ENCODE measurements around the gene TIMMDC1.

DNA sequence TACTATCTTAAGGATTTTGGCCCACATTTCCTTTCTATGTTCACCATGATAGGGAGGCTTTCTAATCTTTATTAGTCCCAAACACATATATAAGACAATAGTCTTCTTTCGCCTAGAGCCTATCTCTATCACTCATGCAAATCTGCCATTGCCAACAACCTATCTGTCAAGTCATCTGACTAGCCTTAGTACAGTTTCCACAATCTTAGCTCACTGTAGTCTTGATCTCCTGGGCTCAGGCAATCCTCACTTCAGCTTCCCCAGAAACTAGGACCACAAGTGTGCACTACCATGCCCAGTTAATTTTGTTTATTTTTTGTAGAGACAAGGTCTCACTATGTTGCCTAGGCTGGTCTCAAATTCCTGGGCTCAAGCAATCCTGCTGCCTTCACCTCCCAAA lies 41.9 kb upstream of the TIMMDC1 start:
- TF ChIP-seq CTCF (IDR thresholded peaks at IDR 0.05 in 4 of 5, conservative IDR thresholded peaks at IDR 0.05 in 1 of 5) (no peak), POLR2A (IDR thresholded peaks at IDR 0.05) (no peak)

Measured in gastrocnemius medialis (tissue), 4 donors.